ENCODE results near the gene TMEM184A. TPM values are rescaled to one million over a fixed set of nuclear protein-coding genes. Genes with fewer than 3 reads are reported as not detected.

The TMEM184A gene
- total RNA-seq, 1 donor = not detected

DNA sequence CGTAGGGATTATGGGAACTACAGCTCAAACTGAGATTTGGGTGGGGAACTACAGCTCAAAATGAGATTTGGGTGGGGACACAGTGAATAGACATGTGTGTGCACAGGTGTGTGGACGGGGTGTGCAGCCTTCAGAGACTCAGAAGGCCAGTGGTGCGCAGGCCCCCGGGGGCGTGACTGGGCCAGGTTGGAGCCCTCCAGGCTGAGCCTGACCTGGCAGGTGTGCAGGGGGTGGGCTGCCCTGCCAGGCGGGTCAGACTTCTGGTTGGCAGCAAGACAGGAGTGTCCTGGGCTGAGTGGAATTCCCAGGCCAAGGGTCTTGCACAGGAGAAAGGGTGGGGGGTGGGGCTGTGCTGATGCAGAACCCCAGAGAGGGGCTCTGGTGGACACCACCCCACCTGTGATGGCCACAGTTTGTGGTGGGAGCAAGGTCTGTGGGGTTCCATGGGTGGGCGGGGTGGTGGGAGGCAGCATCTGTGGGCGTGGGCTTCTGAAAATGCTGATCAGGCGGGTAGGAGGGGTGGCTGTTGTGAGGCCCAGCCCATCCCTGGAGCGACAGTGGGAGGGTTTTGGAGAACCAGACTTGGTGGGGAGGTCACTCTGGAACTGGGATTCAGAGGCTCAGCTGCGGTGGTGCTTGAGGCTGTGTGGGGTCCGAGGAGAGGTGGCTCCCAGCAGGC lies 43.1 kb upstream of the TMEM184A start:
- TF ChIP-seq, protein P1, sequence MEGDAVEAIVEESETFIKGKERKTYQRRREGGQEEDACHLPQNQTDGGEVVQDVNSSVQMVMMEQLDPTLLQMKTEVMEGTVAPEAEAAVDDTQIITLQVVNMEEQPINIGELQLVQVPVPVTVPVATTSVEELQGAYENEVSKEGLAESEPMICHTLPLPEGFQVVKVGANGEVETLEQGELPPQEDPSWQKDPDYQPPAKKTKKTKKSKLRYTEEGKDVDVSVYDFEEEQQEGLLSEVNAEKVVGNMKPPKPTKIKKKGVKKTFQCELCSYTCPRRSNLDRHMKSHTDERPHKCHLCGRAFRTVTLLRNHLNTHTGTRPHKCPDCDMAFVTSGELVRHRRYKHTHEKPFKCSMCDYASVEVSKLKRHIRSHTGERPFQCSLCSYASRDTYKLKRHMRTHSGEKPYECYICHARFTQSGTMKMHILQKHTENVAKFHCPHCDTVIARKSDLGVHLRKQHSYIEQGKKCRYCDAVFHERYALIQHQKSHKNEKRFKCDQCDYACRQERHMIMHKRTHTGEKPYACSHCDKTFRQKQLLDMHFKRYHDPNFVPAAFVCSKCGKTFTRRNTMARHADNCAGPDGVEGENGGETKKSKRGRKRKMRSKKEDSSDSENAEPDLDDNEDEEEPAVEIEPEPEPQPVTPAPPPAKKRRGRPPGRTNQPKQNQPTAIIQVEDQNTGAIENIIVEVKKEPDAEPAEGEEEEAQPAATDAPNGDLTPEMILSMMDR (IDR thresholded peaks at IDR 0.05; ENCODE audit: insufficient read depth, low read length) = no peak
- no peak for DNase-seq (ENCODE audit: low read depth)

DNA sequence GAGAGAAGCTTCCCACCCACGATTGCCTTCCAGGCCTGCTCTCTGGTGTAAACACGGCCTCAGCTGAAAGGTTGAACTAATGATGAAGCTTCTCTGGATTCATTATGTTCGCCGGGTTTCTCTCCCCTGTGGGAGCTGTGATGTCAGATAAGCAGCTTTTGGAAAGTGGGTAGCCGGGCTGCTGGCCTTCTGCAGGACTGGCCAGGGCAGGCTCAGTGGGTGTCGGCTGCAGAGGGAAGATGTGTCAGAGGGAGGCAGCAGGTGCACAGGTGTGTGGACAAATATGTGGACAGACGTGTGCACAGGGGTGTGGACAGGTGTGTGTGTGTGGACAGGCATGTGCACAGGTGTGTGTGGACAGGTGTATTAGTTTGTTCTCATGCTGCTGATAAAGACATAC lies 42.3 kb upstream of the TMEM184A start:
- no peak for DNase-seq (ENCODE audit: low read depth)
- TF ChIP-seq, protein P1 (IDR thresholded peaks at IDR 0.05; ENCODE audit: insufficient read depth, low read length) = no peak
- no peak overlapping the region for H3K4me3 ChIP-seq (ENCODE audit: low read depth, low read length)

More for the DNA sequence above, 43.1 kb upstream of the TMEM184A start:
- H3K4me3 ChIP-seq (ENCODE audit: low read depth, low read length) = no peak overlapping the region

DNA sequence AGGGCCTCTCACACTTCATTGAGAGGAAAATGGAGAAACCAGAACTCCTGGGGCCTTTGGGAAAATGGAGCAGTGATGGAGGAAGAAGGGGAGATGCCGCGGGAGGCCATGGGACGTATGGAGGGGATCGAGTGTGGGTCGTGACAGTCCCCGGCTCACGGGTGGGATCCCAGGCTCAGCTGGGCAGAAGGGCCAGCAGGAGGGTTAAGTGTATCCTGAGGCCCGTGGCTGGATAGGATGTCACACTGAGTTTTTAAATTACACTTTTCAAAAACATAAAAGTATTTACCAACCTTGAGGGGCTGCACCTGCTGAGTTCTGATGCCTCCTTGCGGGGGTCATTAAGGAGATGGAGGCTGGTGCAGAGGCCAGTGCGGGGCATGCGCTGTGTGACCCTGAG lies 41.8 kb upstream of the TMEM184A start:
- DNase-seq (ENCODE audit: low read depth) = no peak
- TF ChIP-seq, protein P1 (IDR thresholded peaks at IDR 0.05; ENCODE audit: insufficient read depth, low read length) = no peak

DNA sequence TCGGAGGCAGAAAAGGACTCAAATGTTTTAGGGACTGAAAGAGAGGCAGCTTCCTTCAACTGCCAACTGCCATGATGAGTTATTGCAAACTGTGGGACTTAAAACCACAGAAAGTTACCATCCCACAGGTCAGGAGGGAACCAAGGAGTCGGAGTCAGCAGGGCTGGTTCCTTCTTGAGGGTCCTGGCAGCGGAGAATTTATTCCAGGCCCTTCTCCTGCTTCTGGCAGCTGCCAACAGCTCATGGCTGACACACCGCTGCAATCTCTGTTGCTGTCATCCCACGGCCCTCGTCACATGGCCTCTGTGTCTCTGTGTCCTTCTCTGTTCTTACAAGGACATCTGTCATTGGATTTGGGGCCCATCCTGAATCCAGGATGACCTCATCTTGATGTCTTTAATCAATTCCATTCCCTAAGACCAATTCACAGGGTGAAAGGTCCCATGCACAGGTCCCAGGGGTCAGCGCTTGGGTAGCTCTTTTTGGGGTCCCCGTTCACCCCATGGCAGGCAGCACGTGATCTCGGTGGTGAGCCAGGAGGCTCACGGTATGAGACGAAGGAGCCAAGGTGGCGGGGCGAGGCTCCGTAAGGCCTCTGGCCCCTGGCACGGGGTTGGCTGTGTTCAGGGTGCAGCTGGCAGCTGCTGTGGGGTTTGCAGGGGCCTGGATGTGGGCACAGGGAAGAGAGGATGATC lies 41.2 kb upstream of the TMEM184A start:
- no peak for DNase-seq (ENCODE audit: low read depth)
- TF ChIP-seq, protein P1 (IDR thresholded peaks at IDR 0.05; ENCODE audit: insufficient read depth, low read length) = no peak
- H3K4me3 ChIP-seq (ENCODE audit: low read depth, low read length) = no peak overlapping the region

More for the DNA sequence above, 41.8 kb upstream of the TMEM184A start:
- no peak overlapping the region for H3K4me3 ChIP-seq (ENCODE audit: low read depth, low read length)

DNA sequence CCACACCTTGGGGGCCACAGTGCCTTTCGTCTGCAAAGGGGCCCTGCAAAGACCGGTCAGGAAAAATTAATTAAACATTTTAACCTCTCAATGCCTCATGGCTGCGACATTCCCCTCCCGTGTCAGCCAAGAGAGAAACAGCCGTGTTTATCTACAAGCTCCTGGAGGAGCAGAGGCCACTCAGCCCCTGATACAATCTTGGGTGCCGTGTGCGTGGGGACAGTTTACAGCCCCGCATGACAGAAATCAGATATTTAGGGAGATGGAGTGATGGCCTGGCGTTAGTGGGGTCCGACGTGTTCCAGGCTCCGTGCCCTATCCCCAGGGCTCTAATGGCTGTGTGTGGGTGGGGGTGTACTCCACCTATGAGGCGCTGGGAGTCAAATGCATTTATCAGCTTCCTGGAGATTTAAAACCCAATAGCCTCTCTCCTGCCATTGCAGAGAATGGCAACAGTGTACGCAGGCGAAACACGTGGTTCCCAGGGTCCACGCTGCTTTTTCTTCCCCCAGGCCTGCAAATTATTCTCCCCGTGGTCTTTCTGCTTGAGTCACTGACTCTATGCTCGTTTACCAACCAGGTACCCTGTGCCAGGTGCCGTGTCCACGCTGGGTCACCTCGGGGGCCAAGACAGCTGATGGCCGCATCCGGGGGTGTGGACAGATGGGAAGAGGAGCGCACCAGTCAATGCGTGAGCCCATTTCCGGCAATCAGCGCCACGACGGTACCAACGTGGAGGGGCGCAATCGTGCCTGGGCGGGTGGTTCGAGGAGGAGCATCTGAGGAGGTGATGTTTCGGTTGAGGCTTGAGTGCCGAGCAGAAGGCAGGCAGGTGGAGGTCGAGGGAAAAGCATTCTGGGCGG lies 40.4 kb upstream of the TMEM184A start:
- H3K4me3 ChIP-seq (ENCODE audit: low read depth, low read length) = no peak overlapping the region
- no peak for DNase-seq (ENCODE audit: low read depth)
- TF ChIP-seq, protein P1 (IDR thresholded peaks at IDR 0.05; ENCODE audit: insufficient read depth, low read length) = no peak

DNA sequence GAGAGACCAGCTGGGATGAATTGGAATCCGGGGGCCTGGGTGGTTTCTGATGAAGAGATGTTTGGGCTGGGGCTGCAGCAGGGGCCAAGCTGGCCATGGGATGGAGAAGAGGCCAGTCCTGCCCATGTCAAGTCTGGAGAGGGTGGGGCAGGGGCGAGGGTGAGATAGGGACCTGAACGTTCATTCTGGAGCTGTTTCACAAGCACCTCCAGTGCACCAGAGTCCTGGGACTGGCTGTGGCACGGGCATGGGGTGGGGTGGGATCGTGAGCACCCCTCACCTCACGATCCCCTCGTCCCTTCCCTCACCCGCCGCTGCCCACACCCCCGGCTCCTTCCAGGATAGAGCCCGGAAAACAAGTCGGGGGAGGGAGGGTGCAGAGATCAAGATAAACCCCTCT lies 39.6 kb upstream of the TMEM184A start:
- DNase-seq (ENCODE audit: low read depth) = no peak
- TF ChIP-seq, protein P1 (IDR thresholded peaks at IDR 0.05; ENCODE audit: insufficient read depth, low read length) = no peak

More for the DNA sequence above, 39.6 kb upstream of the TMEM184A start:
- no peak overlapping the region for H3K4me3 ChIP-seq (ENCODE audit: low read depth, low read length)
